ENCODE data around the gene SERPINE1. TPM values are rescaled to one million over a fixed set of nuclear protein-coding genes. Genes with fewer than 3 reads are reported as not detected.
"Not testable (repeated sequence)": the region's sequence is repeated elsewhere in the genome, so short reads cannot be mapped to it uniquely, and the experiment has no call there.

The SERPINE1 gene
- total and polyA plus RNA-seq, 2 experiments from 2014 or later = 1,537 to 2,000 TPM

- Histone ChIP-seq H3K9ac (no peak overlapping the region), H3K27me3 (replicated peaks; ENCODE audit: insufficient read depth) (no peaks in the 10 kb centered on the region), H3K4me3 (no peak overlapping the region), H3K27ac (no peak overlapping the region), H3K4me2 (ENCODE audit: unreplicated experiment) (no peak overlapping the region), H3K9me2 (ENCODE audit: insufficient read depth) (no peaks in the 10 kb centered on the region), H3K79me2 (ENCODE audit: insufficient read depth) (no peaks in the 10 kb centered on the region), H3K4me1 (ENCODE audit: insufficient read depth) (peaks cover 9% of the 10 kb centered on the region), H3K9me3 (ENCODE audit: low read depth) (no peaks in the 10 kb centered on the region), H2AFZ (no peak overlapping the region), H3K36me3 (ENCODE audit: low read depth) (no peaks in the 10 kb centered on the region), H4K20me1 (ENCODE audit: insufficient read depth) (no peaks in the 10 kb centered on the region), H3F3A (ENCODE audit: insufficient read depth) (no peaks in the 10 kb centered on the region)
- in situ Hi-C loops (cut with MboI) = no loop called here
- no peak for DNase-seq
- TF ChIP-seq EZH2phosphoT487 (IDR thresholded peaks at IDR 0.05; ENCODE audit: insufficient read depth, low read depth) (no peak), EZH2 (IDR thresholded peaks at IDR 0.05; ENCODE audit: insufficient read depth, poor library complexity, severe bottlenecking) (no peak)
- WGBS, 2 experiments (ENCODE audit: low coverage in 1 of 2, low lambda C conversion rate in 2 of 2, missing lambda C conversion rate in 2 of 2) = 90 to 92% methylated on average over 15 to 16 of the region's 16 CpGs
These were observed 18.5 kb upstream of the SERPINE1 start for GRCh38 chr7:101108330-101108857.

- Histone ChIP-seq H2AFZ (no peak overlapping the region), H4K20me1 (ENCODE audit: insufficient read depth) (no peaks in the 10 kb centered on the region), H3K27me3 (replicated peaks; ENCODE audit: insufficient read depth) (no peaks in the 10 kb centered on the region), H3K27ac (no peak overlapping the region), H3K4me2 (ENCODE audit: unreplicated experiment) (no peak overlapping the region), H3F3A (ENCODE audit: insufficient read depth) (no peaks in the 10 kb centered on the region), H3K9ac (no peak overlapping the region), H3K9me2 (ENCODE audit: insufficient read depth) (no peaks in the 10 kb centered on the region), H3K4me3 (no peak overlapping the region), H3K79me2 (ENCODE audit: insufficient read depth) (no peaks in the 10 kb centered on the region), H3K4me1 (ENCODE audit: insufficient read depth) (peaks cover 11% of the 10 kb centered on the region), H3K36me3 (ENCODE audit: low read depth) (no peaks in the 10 kb centered on the region), H3K9me3 (ENCODE audit: low read depth) (no peaks in the 10 kb centered on the region)
- TF ChIP-seq EZH2phosphoT487 (IDR thresholded peaks at IDR 0.05; ENCODE audit: insufficient read depth, low read depth) (no peak), EZH2 (IDR thresholded peaks at IDR 0.05; ENCODE audit: insufficient read depth, poor library complexity, severe bottlenecking) (no peak)
- peak; percentile 46 for DNase-seq
- 53 to 55% methylated on average over 7 of the region's 7 CpGs for WGBS, 2 experiments (ENCODE audit: low coverage in 1 of 2, low lambda C conversion rate in 2 of 2, missing lambda C conversion rate in 2 of 2)
- in situ Hi-C loops (cut with MboI) = no loop called here
These were observed 17.9 kb upstream of the SERPINE1 start for GRCh38 chr7:101108961-101109360.

GRCh38 chr7:101109368-101109767 lies 17.5 kb upstream of the SERPINE1 start:
- H4K20me1 ChIP-seq (ENCODE audit: insufficient read depth) = no peaks in the 10 kb centered on the region
- H2AFZ ChIP-seq = no peak overlapping the region
- no peaks in the 10 kb centered on the region for H3K79me2 ChIP-seq (ENCODE audit: insufficient read depth)
- H3K9me3 ChIP-seq (ENCODE audit: low read depth) = no peaks in the 10 kb centered on the region
- H3K9ac ChIP-seq = no peak overlapping the region
- no peaks in the 10 kb centered on the region for H3K9me2 ChIP-seq (ENCODE audit: insufficient read depth)
- DNase-seq = no peak
- 89 to 92% methylated on average over 6 of the region's 6 CpGs for WGBS, 2 experiments (ENCODE audit: low coverage in 1 of 2, low lambda C conversion rate in 2 of 2, missing lambda C conversion rate in 2 of 2)
- H3K27me3 ChIP-seq (replicated peaks; ENCODE audit: insufficient read depth) = no peaks in the 10 kb centered on the region
- in situ Hi-C loops (cut with MboI) = no loop called here
- H3K4me3 ChIP-seq = no peak overlapping the region
- no peak overlapping the region for H3K4me2 ChIP-seq (ENCODE audit: unreplicated experiment)
- no peaks in the 10 kb centered on the region for H3K36me3 ChIP-seq (ENCODE audit: low read depth)
- no peak overlapping the region for H3K27ac ChIP-seq
- no peak for TF ChIP-seq EZH2 (IDR thresholded peaks at IDR 0.05; ENCODE audit: insufficient read depth, poor library complexity, severe bottlenecking)
- TF ChIP-seq EZH2phosphoT487 (IDR thresholded peaks at IDR 0.05; ENCODE audit: insufficient read depth, low read depth) = no peak
- no peaks in the 10 kb centered on the region for H3F3A ChIP-seq (ENCODE audit: insufficient read depth)
- H3K4me1 ChIP-seq (ENCODE audit: insufficient read depth) = peaks cover 11% of the 10 kb centered on the region

- H3F3A ChIP-seq (ENCODE audit: insufficient read depth) = no peaks in the 10 kb centered on the region
- no peaks in the 10 kb centered on the region for H3K9me3 ChIP-seq (ENCODE audit: low read depth)
- TF ChIP-seq EZH2phosphoT487 (IDR thresholded peaks at IDR 0.05; ENCODE audit: insufficient read depth, low read depth) (no peak), EZH2 (IDR thresholded peaks at IDR 0.05; ENCODE audit: insufficient read depth, poor library complexity, severe bottlenecking) (no peak)
- H2AFZ ChIP-seq = no peak overlapping the region
- no peak overlapping the region for H3K4me3 ChIP-seq
- H3K36me3 ChIP-seq (ENCODE audit: low read depth) = no peaks in the 10 kb centered on the region
- no peaks in the 10 kb centered on the region for H4K20me1 ChIP-seq (ENCODE audit: insufficient read depth)
- no peak overlapping the region for H3K9ac ChIP-seq
- peaks cover 14% of the 10 kb centered on the region for H3K4me1 ChIP-seq (ENCODE audit: insufficient read depth)
- no peaks in the 10 kb centered on the region for H3K27me3 ChIP-seq (replicated peaks; ENCODE audit: insufficient read depth)
- H3K4me2 ChIP-seq (ENCODE audit: unreplicated experiment) = no peak overlapping the region
- WGBS, 2 experiments (ENCODE audit: low coverage in 1 of 2, low lambda C conversion rate in 2 of 2, missing lambda C conversion rate in 2 of 2) = 78 to 81% methylated on average over 5 of the region's 5 CpGs
- in situ Hi-C loops (cut with MboI) = no loop called here
- no peaks in the 10 kb centered on the region for H3K9me2 ChIP-seq (ENCODE audit: insufficient read depth)
- no peaks in the 10 kb centered on the region for H3K79me2 ChIP-seq (ENCODE audit: insufficient read depth)
- no peak for DNase-seq
- no peak overlapping the region for H3K27ac ChIP-seq
These were observed 15.6 kb upstream of the SERPINE1 start for GRCh38 chr7:101111261-101111660.

GRCh38 chr7:101112233-101112632 lies 14.7 kb upstream of the SERPINE1 start:
- Histone ChIP-seq H3K27ac (no peak overlapping the region), H3K27me3 (replicated peaks; ENCODE audit: insufficient read depth) (no peaks in the 10 kb centered on the region), H3K9ac (no peak overlapping the region), H3K9me2 (ENCODE audit: insufficient read depth) (no peaks in the 10 kb centered on the region), H3F3A (ENCODE audit: insufficient read depth) (no peaks in the 10 kb centered on the region), H2AFZ (no peak overlapping the region), H3K36me3 (ENCODE audit: low read depth) (no peaks in the 10 kb centered on the region), H3K79me2 (ENCODE audit: insufficient read depth) (no peaks in the 10 kb centered on the region), H3K9me3 (ENCODE audit: low read depth) (no peaks in the 10 kb centered on the region), H3K4me1 (ENCODE audit: insufficient read depth) (peaks cover 22% of the 10 kb centered on the region), H3K4me3 (no peak overlapping the region), H4K20me1 (ENCODE audit: insufficient read depth) (no peaks in the 10 kb centered on the region), H3K4me2 (ENCODE audit: unreplicated experiment) (no peak overlapping the region)
- no peak for TF ChIP-seq EZH2phosphoT487 (IDR thresholded peaks at IDR 0.05; ENCODE audit: insufficient read depth, low read depth)
- in situ Hi-C loops (cut with MboI) = no loop called here
- WGBS, 2 experiments (ENCODE audit: low coverage in 1 of 2, low lambda C conversion rate in 2 of 2, missing lambda C conversion rate in 2 of 2) = 90 to 93% methylated on average over 11 of the region's 11 CpGs
- no peak for DNase-seq

GRCh38 chr7:101113140-101113539 lies 13.8 kb upstream of the SERPINE1 start:
- H3K4me1 ChIP-seq (ENCODE audit: insufficient read depth) = peaks cover 29% of the 10 kb centered on the region

More at GRCh38 chr7:101113140-101113539, 13.8 kb upstream of the SERPINE1 start:
- H3K4me2 ChIP-seq (ENCODE audit: unreplicated experiment); H3K36me3 ChIP-seq (ENCODE audit: low read depth); DNase-seq; in situ Hi-C loops (cut with MboI); H3K27me3 ChIP-seq (replicated peaks; ENCODE audit: insufficient read depth); H3K27ac ChIP-seq; H3K9me2 ChIP-seq (ENCODE audit: insufficient read depth); H3F3A ChIP-seq (ENCODE audit: insufficient read depth); H3K79me2 ChIP-seq (ENCODE audit: insufficient read depth); H4K20me1 ChIP-seq (ENCODE audit: insufficient read depth); H3K4me3 ChIP-seq; H2AFZ ChIP-seq; H3K9ac ChIP-seq; H3K9me3 ChIP-seq (ENCODE audit: low read depth): not testable (repeated sequence)
- 91 to 98% methylated on average over 6 to 7 of the region's 7 CpGs for WGBS, 2 experiments (ENCODE audit: low coverage in 1 of 2, low lambda C conversion rate in 2 of 2, missing lambda C conversion rate in 2 of 2)
